HG02610 (cell line): ENCODE measurements around the gene ILKAP.

Source experiments
- ATAC-seq: cut with Tn5 transposase; IDR thresholded peaks from one replicate; pipeline ENCODE4 v1.9.1; 2021; ENCODE audit warnings: mild to moderate bottlenecking, moderate library complexity; ENCODE audit not compliant: unreplicated experiment

Gene ILKAP

DNA sequence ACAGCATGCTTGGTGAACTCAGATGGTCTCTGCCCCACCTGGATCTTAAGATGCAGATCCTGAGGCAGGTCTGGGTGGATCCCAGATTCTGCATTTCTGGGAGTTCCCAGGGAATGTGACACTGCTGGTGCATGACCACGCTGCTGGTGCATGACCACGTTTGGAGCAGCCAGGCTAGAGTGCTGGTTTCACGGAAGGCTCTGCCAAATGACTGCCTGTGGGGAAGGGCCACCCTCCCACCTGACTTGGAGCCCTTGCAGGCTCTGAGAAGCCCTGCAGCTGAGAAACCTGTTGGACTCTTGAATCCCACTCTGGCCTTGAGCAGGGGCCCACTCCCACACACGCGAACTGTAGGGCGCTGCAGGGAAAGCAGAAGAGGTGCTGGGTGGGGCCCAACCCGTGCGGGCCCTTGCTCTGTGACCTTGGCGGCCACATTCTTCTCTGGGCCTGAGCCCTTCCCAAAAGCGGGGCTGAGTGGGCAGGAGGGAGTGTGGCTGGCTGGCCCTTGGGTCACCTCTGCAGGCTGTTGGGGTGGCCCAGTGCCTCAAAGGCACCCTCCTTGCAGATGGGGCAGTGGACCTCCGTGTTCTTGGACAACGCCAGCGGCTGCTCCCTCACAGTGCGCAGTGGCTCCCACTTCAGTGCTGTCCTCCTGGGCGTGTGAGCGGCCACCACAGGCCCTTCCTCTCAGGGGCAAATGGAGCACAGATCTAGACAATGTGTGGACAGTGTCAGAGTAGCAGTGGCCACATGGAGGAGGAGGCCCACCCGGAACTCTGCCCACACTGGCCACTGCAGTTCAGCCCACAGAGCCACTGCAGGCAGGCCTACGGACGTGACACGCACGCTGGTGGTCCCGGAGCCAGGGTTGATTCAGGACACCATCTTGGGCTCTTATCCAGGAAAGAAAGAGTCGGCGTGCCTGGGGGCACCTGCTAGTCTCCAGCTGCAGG lies 36.8 kb downstream of the ILKAP start:
- no peak for ATAC-seq

DNA sequence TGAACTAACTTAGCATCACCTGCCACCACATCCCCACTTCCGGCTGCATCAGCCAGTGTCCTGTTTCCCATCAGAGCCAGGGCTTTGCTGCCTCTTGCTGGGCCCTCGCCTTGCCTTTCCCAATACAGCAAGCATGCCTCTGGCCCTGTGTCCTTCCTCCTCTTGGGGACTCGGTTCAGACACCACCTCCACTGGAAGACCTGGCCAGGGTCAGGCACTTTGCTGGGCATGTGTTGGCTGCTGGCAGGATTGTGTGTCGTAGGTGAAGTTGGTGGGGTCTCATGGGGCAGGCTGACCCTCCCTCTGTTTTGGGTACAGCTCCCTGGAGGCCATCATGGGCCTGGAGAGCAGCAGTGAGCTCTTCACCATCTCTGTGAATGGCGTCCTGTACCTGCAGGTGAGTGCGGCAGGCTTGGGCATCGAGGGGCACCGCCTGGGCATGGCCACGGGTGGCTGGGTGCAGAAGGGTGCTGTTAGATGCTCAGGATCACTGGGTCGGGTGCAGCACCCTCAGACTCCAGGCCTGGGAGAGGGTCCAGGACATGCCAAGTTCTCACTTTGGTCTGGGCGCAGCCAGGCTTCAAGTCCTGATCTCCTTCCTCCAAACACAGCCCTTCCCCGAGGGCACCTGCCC lies 38.1 kb downstream of the ILKAP start:
- ATAC-seq = no peak

DNA sequence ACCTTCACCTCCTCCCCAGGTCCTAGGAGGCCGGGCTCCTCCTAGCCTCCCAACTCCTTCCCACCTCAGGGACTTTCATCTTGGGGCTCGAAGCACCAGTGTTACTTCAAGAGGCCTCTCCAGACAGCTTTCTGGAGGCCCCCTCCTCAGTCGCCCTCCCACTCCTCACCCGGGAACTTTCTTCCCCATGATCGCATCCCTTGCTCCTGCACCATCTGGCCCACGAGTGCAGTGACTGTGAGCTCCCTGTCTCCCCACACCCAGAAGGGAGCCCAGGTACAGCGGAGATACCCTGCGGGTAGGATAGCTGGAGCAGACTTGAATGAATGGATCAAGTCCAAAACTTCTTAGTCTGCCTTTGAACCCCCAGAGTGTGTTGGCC lies 38.6 kb downstream of the ILKAP start:
- ATAC-seq = no peak

DNA sequence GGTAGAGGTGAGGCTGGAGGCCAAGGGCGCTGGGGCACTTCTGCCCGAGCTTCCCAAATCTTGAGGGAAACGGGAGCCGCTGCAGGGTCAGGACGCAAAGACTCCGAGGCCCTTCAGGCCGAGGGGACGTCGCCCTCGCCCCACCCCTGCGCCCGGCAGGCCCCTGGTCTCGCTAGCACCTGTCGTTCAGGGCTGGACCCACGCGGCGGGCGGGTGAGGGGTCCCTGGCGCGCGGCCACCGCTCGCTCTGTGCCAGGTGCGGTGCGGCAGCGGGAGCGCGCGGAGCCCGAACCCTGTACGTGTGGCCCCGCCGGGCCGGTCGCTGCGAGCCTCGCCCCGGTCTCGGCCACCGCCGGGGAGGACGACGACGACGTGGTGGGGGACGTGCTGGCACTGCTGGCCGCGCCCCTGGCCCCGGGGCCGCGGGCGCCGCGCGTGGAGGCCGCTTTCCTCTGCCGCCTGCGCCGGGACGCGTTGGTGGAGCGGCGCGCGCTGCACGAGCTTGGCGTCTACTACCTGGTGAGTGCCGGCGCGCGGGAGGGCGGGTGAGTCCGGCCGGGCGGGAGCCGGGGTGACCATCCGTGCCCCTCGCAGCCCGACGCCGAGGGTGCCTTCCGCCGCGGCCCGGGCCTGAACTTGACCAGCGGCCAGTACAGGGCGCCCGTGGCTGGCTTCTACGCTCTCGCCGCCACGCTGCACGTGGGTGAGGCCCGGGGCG lies 39.9 kb downstream of the ILKAP start:
- no peak for ATAC-seq

DNA sequence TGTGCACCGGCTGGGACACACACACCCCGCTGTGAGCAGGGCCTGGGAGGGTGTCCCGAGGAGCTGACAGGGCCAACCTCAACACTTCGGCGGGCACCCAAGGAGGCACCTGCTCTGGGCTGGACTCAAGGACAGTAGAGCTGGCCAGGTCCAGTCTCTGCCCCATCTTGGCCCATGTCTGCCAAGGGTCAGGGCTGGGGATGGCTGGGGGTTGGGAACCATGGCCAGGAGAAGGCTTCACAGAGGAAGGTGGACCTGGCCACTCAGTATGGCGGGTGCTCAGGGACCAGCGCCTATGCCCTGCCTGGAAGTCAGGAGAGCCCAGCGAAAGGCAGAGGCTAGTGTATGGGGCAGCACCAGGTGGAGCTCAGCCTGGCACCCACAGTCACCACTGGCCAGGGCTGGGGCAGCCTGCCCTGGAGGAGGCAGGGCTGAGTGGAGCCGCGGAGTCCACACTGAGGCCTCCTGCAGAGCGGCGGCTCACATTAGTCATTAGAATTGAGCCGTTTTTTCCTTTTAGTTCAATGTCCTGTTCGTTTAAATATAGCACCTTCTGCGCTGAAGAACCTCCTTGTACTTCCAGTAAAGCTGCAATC lies 40.6 kb downstream of the ILKAP start:
- ATAC-seq = no peak

DNA sequence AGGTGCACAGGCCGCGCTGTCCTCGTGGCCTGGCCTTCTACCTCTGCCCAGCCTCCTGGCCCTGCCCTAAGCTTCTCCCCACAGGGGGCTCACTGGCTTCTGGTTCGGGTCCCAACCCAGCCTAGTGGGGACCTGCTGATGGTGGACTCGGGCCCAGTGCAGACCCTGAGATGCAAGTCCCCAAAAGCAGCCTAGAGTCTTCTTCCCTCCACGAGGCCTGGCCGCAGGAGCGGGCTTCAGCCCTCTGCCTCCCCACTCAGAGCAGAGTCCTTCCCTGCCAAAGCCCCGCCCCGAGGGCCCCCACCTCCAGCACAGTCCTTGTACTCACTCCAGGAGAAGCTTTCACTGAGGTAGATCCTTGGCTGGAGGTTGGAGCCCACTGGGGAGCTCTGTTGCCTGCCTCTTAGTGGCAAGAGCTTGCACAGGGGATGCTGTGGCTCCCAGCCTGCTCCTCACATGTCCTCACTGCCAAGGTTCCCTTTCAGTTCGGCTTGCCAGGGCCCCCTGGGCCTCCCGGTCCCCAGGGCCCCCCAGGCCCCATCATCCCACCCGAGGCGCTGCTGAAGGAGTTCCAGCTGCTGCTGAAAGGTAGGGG lies 41.1 kb downstream of the ILKAP start:
- ATAC-seq = no peak

DNA sequence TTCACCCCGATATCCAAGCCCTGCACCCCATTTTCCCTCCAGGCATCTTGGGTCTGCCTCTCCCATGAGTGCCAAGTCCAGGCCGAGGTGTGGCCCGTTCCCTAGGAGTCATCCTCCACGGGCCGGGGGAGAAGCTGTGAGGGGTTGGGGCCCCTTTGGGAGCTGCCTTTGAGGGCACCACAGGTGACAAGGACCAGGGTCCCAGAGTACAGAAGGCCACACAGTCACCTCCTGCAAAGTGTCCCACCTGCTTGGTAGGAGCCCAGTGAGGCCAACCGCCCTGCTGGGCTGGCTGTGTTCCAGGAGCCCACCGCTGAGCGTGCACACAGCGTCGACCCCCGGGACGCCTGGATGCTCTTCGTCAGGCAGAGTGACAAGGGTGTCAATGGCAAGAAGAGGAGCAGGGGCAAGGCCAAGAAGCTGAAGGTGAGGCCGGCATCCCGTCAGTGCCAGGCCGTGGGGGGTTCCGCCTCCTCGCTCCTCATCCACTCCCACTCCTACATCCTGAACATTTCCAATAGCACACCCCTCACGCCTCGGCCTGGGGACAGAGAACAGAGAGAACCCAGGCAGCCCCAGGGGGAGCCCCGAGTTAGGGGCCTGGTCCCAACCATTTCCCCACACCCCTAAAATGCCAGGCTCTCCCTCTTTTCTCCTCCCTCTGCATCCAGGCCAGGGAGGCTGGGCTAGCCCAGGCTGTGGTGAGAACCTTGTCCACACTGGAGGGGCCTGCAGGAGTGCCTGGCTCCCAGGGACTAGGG lies 42.0 kb downstream of the ILKAP start:
- ATAC-seq = no peak

GRCh38 chr2:238160206-238161129 lies 43.0 kb downstream of the ILKAP start:
- no peak for ATAC-seq

- no peak for ATAC-seq
Observed at GRCh38 chr2:238159661-238160205, 43.8 kb downstream of the ILKAP start.

DNA sequence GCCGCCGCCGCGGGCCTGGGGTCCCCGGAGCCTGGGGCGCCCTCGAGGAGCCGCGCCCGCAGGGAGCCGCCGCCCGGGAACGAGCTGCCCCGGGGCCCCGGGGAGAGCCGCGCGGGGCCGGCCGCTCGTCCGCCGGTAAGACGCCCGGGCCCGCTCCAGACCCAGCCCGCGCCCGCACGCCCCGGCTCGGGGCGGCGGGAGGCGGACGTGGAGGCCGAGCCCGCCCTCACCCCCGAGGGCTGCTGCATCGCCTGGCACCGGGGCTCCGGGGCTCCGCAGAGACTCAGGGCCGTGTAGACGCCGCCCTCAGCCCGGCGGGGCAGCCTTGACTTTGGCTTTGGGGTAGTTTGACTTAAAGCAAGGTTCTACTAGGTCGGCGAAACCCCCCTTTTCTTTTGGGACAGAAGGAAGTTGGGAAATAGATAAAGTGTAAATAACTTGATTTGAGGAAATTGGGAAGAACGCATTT lies 44.4 kb downstream of the ILKAP start:
- ATAC-seq = no peak

DNA sequence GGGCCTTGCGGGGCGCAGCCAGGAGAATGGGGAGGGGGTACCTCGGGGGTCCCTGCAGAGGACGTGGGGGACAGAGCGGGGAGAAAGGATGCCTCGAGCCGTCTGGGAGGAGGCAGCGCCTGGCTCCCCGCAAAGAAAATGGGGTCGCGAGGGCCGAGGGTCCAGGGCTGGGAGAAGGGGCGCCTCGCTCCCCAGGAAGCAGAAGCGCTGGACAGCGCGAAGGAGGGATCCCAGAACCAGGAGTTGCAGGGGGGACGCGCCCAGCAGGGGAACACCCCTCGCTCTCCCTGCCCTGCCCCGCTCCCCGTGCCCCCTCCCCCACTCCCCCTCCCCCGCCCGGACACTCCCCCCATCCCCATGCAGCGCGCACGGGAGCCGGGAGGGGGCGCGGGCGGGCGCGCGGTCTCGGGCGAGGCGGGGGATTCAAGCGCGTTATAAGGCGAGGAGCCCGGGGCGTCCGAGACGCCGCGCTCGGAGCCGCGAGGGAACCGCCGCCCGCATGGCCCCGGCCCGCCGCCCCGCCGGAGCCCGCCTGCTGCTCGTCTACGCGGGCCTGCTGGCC lies 44.9 kb downstream of the ILKAP start, which contains the start of gene ERFE:
TSS of gene ERFE (plus strand) at position 462 of the 562 bp plus-strand sequence. CDS start at position 500, 38 bp downstream.
- no peak for ATAC-seq

DNA sequence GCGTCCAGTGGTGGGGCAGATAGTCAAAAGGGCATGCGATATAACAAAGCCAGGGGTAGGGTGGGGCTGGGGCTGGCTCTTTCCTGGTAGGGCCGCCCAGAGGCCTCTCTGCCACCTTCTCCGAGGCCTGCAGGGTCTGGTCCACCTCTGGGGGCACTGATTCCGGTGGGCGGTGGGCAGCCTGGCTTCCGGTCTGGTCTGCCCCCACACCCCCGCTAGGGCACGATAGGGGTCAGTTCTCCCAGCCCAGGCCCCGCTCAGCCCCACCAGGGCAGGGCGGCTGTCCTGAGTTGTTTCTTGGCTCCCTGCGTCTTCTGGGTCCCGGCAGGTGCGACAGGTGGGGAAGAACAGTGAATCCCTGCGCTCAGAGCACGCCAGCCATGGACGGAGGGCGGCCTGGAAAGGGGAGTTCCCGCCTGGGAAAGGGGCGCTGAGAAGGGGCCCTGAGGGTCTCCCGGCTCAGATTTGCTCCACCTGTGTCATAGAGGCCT lies 45.4 kb downstream of the ILKAP start:
- no peak for ATAC-seq

DNA sequence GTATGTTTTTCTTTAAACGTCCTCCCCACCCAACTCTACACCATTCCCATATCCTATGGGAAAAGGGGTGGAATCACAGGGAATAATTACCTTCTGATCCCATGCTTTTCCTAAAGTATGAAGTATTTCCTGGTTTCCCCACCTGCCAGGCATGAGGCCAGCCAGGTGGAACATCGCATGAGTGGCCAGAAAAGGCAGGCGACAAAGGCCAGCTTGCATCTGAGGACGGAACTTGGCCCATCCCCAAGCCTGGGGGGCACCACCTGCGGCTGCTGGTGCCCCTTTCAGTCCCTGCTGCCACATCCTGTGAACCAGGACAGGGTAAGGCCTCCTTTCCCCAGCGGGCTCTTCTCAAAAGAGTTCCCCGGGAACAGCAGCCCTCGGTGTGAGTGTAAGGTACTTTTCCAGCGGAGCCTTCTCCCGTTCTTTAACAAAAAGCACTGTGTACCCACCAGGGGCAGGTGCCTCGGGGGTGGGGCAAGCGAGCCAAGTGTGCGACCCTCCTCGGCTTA lies 45.9 kb downstream of the ILKAP start:
- no peak for ATAC-seq

GRCh38 chr2:238155761-238156694 lies 47.5 kb downstream of the ILKAP start:
- ATAC-seq = no peak

DNA sequence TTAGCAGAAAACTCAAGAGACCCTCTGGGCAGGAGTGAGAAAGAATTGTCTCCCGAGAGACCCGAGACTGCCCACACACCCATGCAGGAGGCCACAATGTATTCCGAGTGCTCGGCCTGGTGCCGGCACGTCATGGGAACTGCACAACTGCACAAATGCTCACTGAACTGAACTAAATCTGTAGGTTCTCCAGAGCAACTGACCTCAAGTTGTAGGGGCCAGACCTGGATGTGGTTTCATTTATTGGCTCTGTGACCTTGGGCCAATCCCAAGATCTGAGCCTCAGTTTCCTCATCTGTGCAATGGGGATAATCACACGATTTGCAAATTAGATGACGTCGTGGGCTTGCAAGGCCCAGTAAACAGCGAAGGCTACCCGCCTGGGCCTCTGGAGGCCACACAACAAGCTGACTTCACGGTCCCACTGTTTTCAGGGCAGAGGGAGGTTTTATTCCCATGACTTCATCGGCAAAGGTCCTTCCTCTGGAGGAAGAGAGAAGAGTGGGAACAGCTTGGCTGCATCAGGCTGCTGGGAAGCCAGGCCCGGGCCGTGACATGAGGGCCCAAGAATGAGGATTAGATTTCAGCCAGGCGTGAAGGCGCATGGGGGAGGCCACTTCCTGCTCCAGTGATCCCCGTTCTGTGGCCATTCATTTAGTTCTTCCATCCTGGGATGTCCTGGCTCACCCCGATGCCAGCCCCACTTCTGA lies 48.3 kb downstream of the ILKAP start:
- ATAC-seq = no peak

GRCh38 chr2:238154570-238154969 lies 48.9 kb downstream of the ILKAP start:
- ATAC-seq = no peak
